K562 (cell line): ENCODE results near the gene P2RY11. TPM values are rescaled to one million over a fixed set of nuclear protein-coding genes. Genes with fewer than 3 reads are reported as not detected.

Experiments used
- BRCA1 ChIP-seq, 2 experiments: fragments of 450-650 bp in 1 of 2; sonication (generic) in 1 of 2; formaldehyde crosslinking in 1 of 2; IDR thresholded peaks; 2 replicates each; pipeline versions ENCODE4 v1.5.0 to v1.6.1; 2017 to 2020; ENCODE audit warnings: mild to moderate bottlenecking in 1 of 2, missing genetic modification reagents in 1 of 2
- CEBPG ChIP-seq, 3 experiments: fragments of 200-800 bp in 1 of 3; sonication (Bioruptor generic) in 1 of 3; sonication (generic) in 1 of 3; formaldehyde crosslinking in 1 of 3; IDR thresholded peaks in 2 of 3; conservative IDR thresholded peaks in 1 of 3; 2 replicates each; pipeline versions ENCODE4 v1.6.1 to v1.8.0; 2016 to 2022; ENCODE audit warnings: missing compliant biosample characterization in 2 of 3, missing genetic modification characterization in 2 of 3, mild to moderate bottlenecking in 1 of 3, missing genetic modification reagents in 1 of 3
- FOXK2 ChIP-seq, 2 experiments: fragments of 450-650 bp; IDR thresholded peaks in 1 of 2; conservative IDR thresholded peaks in 1 of 2; 2 replicates each; pipeline ENCODE4 v1.6.1; 2016; ENCODE audit warnings: low read depth in 2 of 2, mild to moderate bottlenecking in 1 of 2
- HMG20A ChIP-seq: fragments of 450-650 bp; formaldehyde crosslinking; conservative IDR thresholded peaks from 2 replicates; pipeline ENCODE4 v1.4.0; 2020; ENCODE audit warnings: mild to moderate bottlenecking, mixed read lengths
- RBFOX2 ChIP-seq: fragments of 200-400 bp; formaldehyde crosslinking; IDR thresholded peaks from 2 replicates; pipeline ENCODE4 v1.6.1; 2017; ENCODE audit warnings: low read depth, mild to moderate bottlenecking, low read length, moderate library complexity
- RBM15 ChIP-seq: fragments of 200-400 bp; formaldehyde crosslinking; IDR thresholded peaks from 2 replicates; pipeline ENCODE4 v1.6.1; 2018; ENCODE audit warnings: mild to moderate bottlenecking, low read length, moderate library complexity; ENCODE audit not compliant: insufficient read depth
- RBM22 ChIP-seq: fragments of 200-400 bp; formaldehyde crosslinking; IDR thresholded peaks from 2 replicates; pipeline ENCODE4 v1.6.1; 2018; ENCODE audit warnings: low read length, low read depth; ENCODE audit not compliant: poor library complexity, severe bottlenecking
- RFX7 ChIP-seq: fragments of 250-450 bp; sonication (Bioruptor Pico); IDR thresholded peaks from 2 replicates; pipeline ENCODE4 v1.5.1; 2021; ENCODE audit warnings: mild to moderate bottlenecking
- SIX5 ChIP-seq, 2 experiments: IDR thresholded peaks; 2 replicates each; pipeline ENCODE4 v1.6.1; 2011; ENCODE audit warnings: low read length in 2 of 2, borderline replicate concordance in 1 of 2, low read depth in 1 of 2, mild to moderate bottlenecking in 1 of 2, moderate library complexity in 1 of 2; ENCODE audit not compliant: insufficient read depth in 1 of 2
- SREBF2 ChIP-seq: sonication (generic); formaldehyde crosslinking; IDR thresholded peaks from 2 replicates; pipeline ENCODE4 v1.4.0; 2020; ENCODE audit warnings: mild to moderate bottlenecking, missing genetic modification reagents
- SRSF1 ChIP-seq: fragments of 200-400 bp; formaldehyde crosslinking; IDR thresholded peaks from 2 replicates; pipeline ENCODE4 v1.6.1; 2017; ENCODE audit warnings: mild to moderate bottlenecking, low read depth, low read length, moderate library complexity
- TCFL5 ChIP-seq: fragments of 250-450 bp; sonication (Bioruptor Pico); conservative IDR thresholded peaks from 2 replicates; pipeline ENCODE4 v1.6.1; 2021; ENCODE audit warnings: mild to moderate bottlenecking, moderate library complexity, matching md5 sums
- ZBTB8A ChIP-seq: fragments of 450-650 bp; IDR thresholded peaks from 2 replicates; pipeline ENCODE4 v1.6.1; 2018; ENCODE audit warnings: mild to moderate bottlenecking, moderate library complexity; ENCODE audit not compliant: partially characterized antibody
- ZSCAN32 ChIP-seq: fragments of 450-650 bp; formaldehyde crosslinking; IDR thresholded peaks from 2 replicates; pipeline ENCODE4 v1.4.0; 2020; ENCODE audit warnings: mild to moderate bottlenecking, moderate library complexity
- polyA plus RNA-seq, 8 experiments: library from polyadenylated mRNA; depleted of rRNA in 4 of 8; stranded (reverse) in 5 of 8; unstranded in 3 of 8; fragments of >200 nt; fragmentation: Nextera tagmentation in 2 of 8; fragmentation: Illumina TruSeq in 1 of 8; extraction: Ambion mirVana in 2 of 8; extraction: Trizol in 1 of 8; gene quantifications; 2 replicates each; pipeline versions ENCODE4 v1.2.1 to v1.2.3, GENCODE V29; 2011 to 2014; ENCODE audit warnings: inconsistent platforms in 1 of 8, missing spikeins in 1 of 8
- total RNA-seq, 7 experiments: library from RNA; depleted of rRNA in 6 of 7; stranded (reverse); fragments of >200 nt in 6 of 7; fragmentation: Illumina TruSeq in 2 of 7; extraction: Trizol in 2 of 7; gene quantifications; 2 replicates each; pipeline versions ENCODE4 v1.2.1 to v1.2.3, GENCODE V29; 2011 to 2021; ENCODE audit warnings: low replicate concordance in 1 of 7
- TF ChIP-seq, protein P1 (sequence below): fragments of 450-650 bp; IDR thresholded peaks from 2 replicates; pipeline ENCODE4 v1.6.1; 2016; ENCODE audit warnings: low read depth, mild to moderate bottlenecking, moderate library complexity

The P2RY11 gene
- total and polyA plus RNA-seq, 9 of the 15 experiments (the other 6 are each of a cell fraction or from before 2014, with no cell fraction given) = 0.03 to 10.1 (median 1.5) TPM

GRCh38 chr19:10112037-10112761 lies 706 bp downstream of the P2RY11 start (continued):
- no peak for TF ChIP-seq RBM15
- TF ChIP-seq HMG20A (CRISPR knock-in tag) = no peak
- peak; percentile 63; the same call in 1 of the 2 replicates for TF ChIP-seq RFX7 (CRISPR knock-in tag)
- TF ChIP-seq TCFL5 = no peak
- TF ChIP-seq SIX5 (IDR thresholded peaks at IDR 0.05; ENCODE audit: borderline replicate concordance in 1 of 2, insufficient read depth in 1 of 2, low read depth in 1 of 2, low read length in 2 of 2) = no peak
- no peak for TF ChIP-seq ZBTB8A
- TF ChIP-seq CEBPG (CRISPR knock-in tag; IDR thresholded peaks at IDR 0.05) = 0 out of 2 replicates have a peak, but pooled peaks have one; percentile 25
- no peak for TF ChIP-seq CEBPG (tag; conservative IDR thresholded peaks at IDR 0.05 in 1 of 2, IDR thresholded peaks at IDR 0.05 in 1 of 2)
- no peak for TF ChIP-seq FOXK2 (conservative IDR thresholded peaks at IDR 0.05 in 1 of 2, IDR thresholded peaks at IDR 0.05 in 1 of 2; ENCODE audit: low read depth in 2 of 2)
- TF ChIP-seq, protein P1, sequence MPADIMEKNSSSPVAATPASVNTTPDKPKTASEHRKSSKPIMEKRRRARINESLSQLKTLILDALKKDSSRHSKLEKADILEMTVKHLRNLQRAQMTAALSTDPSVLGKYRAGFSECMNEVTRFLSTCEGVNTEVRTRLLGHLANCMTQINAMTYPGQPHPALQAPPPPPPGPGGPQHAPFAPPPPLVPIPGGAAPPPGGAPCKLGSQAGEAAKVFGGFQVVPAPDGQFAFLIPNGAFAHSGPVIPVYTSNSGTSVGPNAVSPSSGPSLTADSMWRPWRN = no peak
- TF ChIP-seq RBM22 = peak; percentile 39
- no peak for TF ChIP-seq ZSCAN32 (CRISPR knock-in tag)
- TF ChIP-seq SRSF1 = no peak
- no peak for TF ChIP-seq BRCA1 (IDR thresholded peaks at IDR 0.05)
- no peak for TF ChIP-seq BRCA1 (CRISPR knock-in tag; IDR thresholded peaks at IDR 0.05)
- TF ChIP-seq RBFOX2 = peak; percentile 57
- TF ChIP-seq SREBF2 = no peak
